HG03196 (cell line): ENCODE results near the gene IRF4.
"Not testable (repeated sequence)": the region's sequence is repeated elsewhere in the genome, so short reads cannot be mapped to it uniquely, and the experiment has no call there.

ENCODE experiments used
- ATAC-seq: cut with Tn5 transposase; IDR thresholded peaks from one replicate; pipeline ENCODE4 v1.9.1; 2021; ENCODE audit not compliant: unreplicated experiment

Gene IRF4

GRCh38 chr6:366389-367297 lies 24.9 kb upstream of the IRF4 start:
- ATAC-seq, result no peak

- no peak for ATAC-seq
These were observed 24.2 kb upstream of the IRF4 start for GRCh38 chr6:367298-367794.

GRCh38 chr6:367891-368630 lies 23.5 kb upstream of the IRF4 start:
- ATAC-seq, result no peak

GRCh38 chr6:369559-370431 lies 21.8 kb upstream of the IRF4 start:
- ATAC-seq, result no peak

- ATAC-seq, result no peak
These were observed 21.0 kb upstream of the IRF4 start for GRCh38 chr6:370555-370954.

- not testable (repeated sequence) for ATAC-seq
These were observed 19.7 kb upstream of the IRF4 start for GRCh38 chr6:371851-372250.

- no peak for ATAC-seq
These were observed 19.1 kb upstream of the IRF4 start for GRCh38 chr6:372336-372911.

- ATAC-seq, result no peak
These were observed 18.5 kb upstream of the IRF4 start for GRCh38 chr6:373031-373430.

- no peak for ATAC-seq
These were observed 17.5 kb upstream of the IRF4 start for GRCh38 chr6:373773-374724.

GRCh38 chr6:374956-375355 lies 16.6 kb upstream of the IRF4 start:
- no peak for ATAC-seq

- no peak for ATAC-seq
These were observed 14.5 kb upstream of the IRF4 start for GRCh38 chr6:376827-377640.

GRCh38 chr6:377641-378020 lies 13.9 kb upstream of the IRF4 start:
- ATAC-seq, result not testable (repeated sequence)

- ATAC-seq, result no peak
These were observed 13.2 kb upstream of the IRF4 start for GRCh38 chr6:378090-378957.

- ATAC-seq, result peak; percentile 11
These were observed 12.6 kb upstream of the IRF4 start for GRCh38 chr6:378958-379409.

GRCh38 chr6:379410-380181 lies 12.0 kb upstream of the IRF4 start:
- ATAC-seq, result peak; percentile 54

- ATAC-seq, result no peak
These were observed 11.0 kb upstream of the IRF4 start for GRCh38 chr6:380234-381218.
